Measurements from ENCODE around the gene RAB6D.

DNA sequence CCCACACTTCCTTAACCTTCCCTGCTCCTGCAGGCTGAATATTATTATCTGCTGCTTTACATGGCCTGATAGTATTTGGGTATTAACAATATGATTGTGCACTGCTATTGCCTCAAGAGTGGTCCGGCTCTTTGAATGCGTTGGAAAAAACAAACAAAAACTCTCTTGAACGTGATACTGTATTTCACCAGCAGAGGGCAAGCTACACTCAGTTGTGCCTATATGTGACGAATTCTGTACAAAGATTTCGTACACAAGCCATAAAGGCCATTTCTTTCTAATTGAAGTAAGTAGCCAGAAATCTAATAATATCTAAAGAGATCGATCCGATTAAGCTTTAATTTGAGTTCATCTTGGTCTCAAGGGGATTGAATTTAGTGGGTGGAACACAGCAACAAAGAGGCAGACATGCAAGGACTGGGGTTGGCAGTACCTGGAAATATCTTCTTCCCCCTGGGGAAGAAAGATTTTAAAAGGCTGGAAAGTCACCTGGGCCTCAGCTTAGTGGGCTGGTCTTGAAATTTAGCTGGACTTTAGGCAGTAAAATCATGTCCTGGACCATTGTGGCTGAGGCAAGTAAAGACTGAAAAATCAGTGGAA lies 49.3 kb upstream of the RAB6D start:
- TF ChIP-seq POLR2A (IDR thresholded peaks at IDR 0.05; ENCODE audit: low read length), result no peak
- TF ChIP-seq GATA1 (IDR thresholded peaks at IDR 0.05; ENCODE audit: low read depth, low read length), result no peak
